HG03565 (cell line): ENCODE measurements around the gene FIGNL1.

Experiments
- ATAC-seq: cut with Tn5 transposase; IDR thresholded peaks from one replicate; pipeline ENCODE4 v1.9.1; 2021; ENCODE audit warnings: mild to moderate bottlenecking, moderate library complexity; ENCODE audit not compliant: unreplicated experiment

Gene FIGNL1, protein sequence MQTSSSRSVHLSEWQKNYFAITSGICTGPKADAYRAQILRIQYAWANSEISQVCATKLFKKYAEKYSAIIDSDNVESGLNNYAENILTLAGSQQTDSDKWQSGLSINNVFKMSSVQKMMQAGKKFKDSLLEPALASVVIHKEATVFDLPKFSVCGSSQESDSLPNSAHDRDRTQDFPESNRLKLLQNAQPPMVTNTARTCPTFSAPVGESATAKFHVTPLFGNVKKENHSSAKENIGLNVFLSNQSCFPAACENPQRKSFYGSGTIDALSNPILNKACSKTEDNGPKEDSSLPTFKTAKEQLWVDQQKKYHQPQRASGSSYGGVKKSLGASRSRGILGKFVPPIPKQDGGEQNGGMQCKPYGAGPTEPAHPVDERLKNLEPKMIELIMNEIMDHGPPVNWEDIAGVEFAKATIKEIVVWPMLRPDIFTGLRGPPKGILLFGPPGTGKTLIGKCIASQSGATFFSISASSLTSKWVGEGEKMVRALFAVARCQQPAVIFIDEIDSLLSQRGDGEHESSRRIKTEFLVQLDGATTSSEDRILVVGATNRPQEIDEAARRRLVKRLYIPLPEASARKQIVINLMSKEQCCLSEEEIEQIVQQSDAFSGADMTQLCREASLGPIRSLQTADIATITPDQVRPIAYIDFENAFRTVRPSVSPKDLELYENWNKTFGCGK

DNA sequence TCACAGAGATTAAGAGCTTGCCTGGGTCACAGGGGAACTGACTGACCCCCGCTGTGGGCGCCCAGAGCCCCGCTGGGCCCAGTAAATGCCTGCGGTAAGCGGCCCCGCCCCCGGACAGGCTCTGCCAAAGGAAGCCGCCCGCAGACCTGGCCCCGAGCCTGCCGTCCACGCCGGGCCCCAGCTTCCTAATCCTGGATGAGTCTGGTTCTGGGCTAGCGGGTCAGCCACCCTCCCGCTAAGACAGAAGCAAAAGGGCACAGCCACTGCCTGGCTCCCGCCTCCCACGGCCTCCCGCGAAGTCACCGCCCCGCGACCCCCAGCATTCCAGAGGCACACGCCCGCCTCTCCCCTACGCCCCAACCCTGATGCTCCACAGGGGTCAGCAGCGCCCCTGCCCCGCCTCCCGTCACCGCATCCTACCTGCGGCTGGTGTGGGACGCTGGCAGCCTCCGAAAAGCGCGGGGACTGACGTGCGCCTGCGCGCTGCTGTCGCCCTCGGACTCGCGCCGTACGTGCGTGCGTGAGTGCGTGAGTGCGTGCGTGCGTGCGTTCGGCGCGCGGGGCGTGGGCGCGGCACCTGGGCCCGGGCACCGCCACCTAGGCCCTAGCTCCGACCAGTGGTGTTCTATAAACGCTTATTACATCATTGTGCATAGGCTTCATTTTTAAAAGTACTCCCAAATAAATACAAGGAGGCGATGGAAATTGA is at the start of gene FIGNL1:
FIGNL1 (minus strand) TSS at position 470 of the 709 bp plus-strand sequence. CDS start 3,063 bp downstream, outside the sequence.
- peak; percentile 65 for ATAC-seq

DNA sequence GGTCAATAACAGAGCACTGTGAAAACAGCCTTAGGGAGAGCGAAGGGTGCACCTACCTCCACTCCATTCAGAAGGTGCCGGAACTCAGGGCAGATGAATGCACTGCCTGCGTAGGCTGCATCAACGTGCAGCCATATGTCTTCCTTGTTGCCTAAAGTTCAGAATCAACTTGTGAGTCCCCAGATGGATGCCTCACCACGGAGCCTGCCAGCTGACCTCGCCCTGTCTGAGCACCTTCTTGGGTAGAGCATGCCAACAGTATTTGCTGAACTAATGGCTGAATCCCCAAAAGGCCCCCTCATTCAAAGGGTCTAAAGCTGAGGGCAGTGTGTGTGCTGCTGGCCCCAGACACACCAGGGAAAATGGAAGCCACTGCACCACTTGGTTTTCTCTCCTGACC is 48.9 kb upstream of the FIGNL1 start:
- ATAC-seq = no peak

DNA sequence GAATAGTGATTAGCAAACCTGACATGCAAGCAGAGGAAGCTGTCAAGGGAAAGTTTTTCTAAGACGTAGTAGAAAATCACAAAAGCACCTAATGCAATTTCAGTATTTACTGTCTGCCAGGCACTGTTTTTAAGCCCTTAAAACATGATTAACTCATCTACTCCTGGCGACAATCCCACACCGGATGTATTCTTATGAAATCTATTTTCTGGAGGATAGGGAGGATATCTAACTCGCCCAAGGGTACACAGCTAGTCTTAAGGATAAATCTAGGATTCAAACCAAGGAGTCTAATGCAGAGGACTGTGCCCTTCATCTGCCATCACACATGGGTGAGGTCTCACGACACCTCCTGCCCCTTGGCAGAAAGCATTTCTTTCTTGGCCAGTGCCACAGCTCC is 47.8 kb upstream of the FIGNL1 start:
- ATAC-seq = no peak

DNA sequence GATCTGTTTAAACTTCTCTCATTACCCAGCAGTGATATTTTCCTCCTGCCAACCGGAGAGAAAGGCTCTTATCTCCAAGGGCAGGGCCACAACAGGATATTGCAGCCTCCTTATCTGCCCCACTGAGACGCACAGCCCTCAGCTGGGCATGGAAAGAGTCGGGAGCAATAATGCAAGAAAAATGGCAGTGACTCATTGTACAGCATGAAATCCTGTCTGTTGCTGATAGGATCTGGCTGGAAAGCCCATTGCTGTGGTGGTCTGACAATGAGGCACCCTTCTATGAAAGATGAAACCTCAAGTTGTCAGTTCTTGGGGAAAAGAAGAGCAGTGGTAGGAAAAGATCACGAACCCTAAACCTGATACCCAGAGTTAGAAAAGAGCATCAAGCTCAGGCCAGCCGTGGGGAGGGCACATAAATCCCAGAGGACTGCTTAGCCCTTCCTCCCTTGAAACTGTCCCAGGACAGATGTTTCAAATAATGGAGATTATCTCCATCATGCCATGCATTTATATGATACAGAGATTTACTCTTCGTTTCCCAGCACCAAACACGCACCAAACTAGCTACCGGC is 47.0 kb upstream of the FIGNL1 start:
- no peak for ATAC-seq

DNA sequence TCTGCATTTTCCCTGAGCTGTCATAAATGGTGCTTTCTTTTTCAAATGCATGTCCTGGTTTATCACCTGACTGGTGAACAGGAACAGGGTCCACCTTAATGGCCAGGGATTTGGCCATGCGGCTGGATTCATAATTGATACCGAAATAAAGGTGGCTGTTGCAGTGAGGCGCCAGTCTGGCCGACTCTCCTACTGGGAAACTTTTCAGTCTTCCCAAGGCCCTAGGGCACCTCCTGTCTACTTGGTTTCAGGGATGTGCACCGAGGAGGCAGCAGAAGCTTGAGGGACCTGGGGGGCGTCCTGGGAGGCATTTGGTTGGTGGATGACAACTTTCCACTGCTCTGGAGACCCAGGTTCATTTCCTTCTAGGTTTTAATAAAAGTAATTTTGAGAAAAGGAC is 46.4 kb upstream of the FIGNL1 start:
- ATAC-seq = no peak

DNA sequence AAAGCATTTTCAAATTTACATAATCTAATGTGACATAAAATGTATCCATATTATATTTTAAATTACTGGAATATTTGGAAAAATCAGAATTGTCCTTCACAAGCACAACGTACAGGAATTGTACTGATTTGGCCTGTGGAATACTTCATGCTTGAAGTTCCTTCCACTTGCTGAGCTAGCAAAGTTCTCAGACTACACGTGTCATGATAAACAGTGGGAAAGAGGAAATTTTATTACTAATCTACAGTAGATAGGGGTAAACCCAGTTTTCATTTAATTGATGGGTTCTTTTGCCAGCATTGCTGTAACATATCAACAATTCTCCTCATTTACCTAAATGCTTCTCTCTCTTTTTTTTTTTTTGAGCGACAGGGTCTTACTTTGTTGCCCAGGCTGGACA is 45.6 kb upstream of the FIGNL1 start:
- ATAC-seq = no peak

DNA sequence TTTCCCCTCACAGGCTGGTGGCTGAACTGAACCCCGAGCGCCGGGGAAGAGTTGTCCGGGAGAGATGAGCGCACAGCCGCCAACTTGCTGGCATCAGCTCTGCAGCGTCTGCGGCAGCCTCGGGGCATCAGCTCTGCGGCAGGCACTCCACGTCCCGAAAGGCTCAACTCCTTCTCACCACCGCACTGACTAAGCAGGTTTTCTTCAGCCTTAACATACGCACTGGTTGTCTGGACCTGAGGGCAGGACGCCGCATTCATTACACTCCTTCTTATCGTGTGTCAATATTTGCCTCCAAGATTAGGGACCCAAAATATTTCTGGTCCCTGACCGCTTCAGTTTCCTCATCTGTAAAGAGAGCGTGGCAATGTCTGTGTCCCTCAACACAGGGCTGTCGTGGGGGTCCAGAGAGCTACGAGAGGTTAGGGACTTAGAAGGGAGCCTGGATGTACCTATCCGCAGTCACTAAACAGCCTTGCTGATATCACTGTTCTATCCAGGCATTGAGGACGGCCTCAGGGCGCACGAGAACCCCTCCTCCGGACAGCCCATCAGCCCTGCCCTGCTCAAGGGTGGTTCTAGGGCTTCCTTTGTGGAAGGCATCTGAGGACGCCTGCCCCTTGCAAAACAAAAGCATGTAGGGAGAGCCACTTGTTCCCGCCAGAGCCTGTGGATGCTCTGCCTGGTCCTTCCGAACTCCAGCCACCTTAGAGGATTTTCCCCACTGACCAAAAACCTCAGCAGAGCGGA is 42.8 kb upstream of the FIGNL1 start:
- no peak for ATAC-seq

DNA sequence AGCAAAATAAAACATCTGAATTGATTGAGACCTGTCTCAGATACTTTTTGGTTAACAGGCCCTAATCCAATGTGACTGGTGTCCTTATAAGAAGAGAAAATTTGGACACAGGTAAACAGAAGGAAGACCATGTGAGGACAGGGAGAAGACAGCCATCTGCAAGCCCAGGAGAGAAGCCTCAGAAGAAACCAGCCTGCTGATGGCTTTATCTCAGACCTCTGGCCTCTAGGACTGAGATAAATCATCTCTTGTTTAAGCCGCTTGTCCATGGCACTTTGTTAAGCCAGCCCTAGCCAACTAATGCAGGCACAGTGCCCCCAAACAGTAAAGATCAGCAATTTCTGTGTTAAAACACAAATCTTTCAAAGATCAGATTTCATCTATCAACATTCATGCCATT is 41.8 kb upstream of the FIGNL1 start:
- no peak for ATAC-seq

DNA sequence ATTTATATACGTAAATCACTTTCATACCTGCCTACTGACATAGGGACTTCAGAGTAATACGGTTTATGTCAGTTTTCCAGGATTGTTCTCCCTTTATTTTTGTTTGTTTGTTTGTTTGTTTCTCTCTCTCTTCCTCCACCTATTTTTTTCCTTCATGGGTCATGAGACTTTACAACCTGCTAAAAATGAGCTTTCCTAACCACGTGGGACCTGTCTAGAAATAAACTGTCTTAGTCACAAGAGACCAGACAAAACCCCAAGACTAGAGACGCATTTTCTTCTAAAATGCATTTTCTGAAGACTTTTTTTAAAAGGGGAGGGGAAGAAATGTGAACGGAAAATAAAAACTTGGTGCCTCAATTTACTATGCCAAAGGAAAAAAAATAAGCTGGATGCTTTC is 41.1 kb upstream of the FIGNL1 start:
- no peak for ATAC-seq

DNA sequence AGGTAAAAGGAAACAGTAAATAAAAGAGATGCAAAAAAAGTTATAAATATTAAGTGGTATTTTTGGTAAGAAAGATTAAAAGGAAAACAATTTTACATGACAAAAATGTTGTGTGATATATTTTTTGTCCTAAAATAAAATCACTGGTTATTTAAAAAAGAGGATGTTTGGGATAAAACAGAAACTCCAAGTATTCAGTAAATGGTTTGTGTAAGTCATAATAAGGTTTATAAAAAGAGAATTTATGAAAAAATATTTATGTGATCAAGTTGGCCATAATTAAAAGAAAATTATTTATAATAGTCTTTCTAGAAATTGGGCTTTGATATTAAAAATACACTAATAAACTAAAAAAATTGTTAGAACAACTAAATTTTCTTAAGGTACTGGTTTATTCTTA is 38.2 kb upstream of the FIGNL1 start:
- ATAC-seq = no peak

DNA sequence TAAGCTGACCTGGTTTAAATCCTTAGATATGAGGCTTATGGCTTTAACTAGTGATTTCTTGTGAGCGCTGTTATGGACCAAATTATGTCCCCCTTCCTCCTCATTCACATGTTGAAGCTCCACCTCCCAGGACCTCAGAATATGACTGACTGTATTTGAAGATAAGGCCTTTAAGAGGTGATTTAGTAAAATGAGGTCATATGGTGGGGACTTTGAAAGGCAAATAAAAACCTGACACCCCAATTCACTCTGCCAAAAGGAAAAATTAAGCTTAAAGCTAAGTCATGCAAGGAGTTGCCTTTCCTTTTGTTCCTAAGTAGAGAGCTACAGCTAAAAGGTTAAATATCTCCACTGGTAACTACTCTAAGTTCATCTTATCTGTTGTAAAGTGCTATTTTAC is 36.4 kb upstream of the FIGNL1 start:
- no peak for ATAC-seq

DNA sequence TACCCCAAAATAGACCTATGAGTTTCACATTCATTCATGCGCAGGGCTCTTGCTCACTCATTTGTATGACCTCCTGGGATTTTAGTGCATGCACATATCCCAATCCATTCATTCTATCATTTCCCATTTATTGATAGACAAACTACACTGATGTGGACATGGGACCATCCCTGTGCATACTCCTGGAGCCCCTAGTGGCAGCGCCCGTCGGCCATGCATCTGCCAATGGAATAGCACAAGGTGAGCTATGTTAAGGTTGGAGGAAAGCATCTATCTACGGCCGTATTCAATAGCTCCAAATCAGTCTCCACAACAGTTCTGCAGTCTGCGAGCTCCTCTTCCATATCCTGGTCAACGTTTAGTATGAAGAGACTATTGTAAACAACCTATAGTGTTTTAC is 31.7 kb upstream of the FIGNL1 start:
- ATAC-seq = no peak

DNA sequence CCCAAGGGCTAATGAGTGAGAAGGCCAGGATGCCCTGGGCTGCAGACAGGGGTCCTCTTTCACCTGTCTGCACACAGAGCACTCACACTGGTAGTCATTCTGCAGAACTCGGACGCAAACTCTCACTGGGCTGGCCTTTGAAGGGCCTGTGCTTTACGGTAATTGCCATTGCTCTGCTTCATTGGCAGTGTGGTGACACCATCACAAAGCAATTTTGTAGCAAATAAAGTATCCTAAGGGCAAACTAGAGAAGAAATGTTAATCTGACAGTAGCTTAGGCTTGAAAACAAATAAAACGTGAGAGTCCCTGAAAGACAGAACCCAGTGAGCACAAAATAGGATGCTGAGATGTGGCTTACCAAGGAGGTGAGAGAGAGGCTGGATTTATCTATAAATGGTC is 30.6 kb upstream of the FIGNL1 start:
- no peak for ATAC-seq

DNA sequence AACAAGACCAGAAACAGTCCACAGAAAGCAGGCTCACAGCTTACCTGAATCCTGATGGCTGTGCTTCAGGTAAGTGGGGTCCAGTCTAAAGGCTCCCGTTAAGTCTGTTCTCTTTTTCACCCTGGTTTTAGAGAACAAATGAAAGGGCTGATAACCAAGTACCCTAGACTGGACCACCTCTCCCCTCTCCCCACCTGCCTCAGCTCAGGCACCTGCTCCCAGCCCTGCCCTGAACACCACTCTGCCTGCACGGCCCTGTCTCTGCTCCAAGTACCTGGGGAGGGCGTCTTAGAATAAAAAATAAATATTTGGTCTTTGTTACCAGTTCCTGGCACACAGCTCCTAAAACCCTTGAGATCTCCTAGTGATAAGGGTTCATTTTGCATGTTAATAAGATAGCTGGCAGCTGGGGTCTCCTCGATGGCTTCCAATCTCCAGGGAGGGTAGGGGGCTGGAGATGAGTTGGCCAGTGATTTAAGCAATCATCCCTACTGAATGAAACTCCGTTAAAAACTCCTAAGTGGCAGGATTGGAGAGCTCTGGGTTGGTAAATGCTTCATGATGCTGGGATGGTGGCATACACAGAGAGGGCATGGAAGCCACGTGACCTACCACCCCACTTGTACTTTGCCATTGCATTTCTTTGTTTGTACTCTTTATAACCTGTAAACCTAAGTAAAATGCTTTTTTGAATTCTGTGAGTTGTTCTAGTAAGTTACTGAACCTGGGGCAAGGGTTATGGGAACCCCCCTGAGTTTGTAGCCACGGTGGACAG is 29.8 kb upstream of the FIGNL1 start:
- ATAC-seq = no peak

DNA sequence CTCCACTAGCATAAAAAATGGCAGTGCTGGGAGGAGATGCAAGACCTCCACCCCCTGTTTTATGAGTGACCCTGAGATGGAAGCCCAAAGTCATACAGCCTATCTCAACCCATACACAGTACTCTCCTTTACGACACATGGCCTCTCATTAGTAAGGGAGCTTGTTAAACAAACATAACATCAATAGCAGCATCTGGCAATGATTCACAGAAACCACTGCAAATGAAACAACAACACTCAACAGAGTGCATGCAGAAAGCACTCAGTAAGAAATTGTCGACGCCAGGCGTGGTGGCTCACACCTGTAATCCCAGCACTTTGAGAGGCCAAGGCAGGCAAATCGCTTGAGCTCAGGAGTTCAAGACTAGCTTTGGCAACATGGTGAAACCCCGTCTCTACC is 27.5 kb upstream of the FIGNL1 start:
- no peak for ATAC-seq

DNA sequence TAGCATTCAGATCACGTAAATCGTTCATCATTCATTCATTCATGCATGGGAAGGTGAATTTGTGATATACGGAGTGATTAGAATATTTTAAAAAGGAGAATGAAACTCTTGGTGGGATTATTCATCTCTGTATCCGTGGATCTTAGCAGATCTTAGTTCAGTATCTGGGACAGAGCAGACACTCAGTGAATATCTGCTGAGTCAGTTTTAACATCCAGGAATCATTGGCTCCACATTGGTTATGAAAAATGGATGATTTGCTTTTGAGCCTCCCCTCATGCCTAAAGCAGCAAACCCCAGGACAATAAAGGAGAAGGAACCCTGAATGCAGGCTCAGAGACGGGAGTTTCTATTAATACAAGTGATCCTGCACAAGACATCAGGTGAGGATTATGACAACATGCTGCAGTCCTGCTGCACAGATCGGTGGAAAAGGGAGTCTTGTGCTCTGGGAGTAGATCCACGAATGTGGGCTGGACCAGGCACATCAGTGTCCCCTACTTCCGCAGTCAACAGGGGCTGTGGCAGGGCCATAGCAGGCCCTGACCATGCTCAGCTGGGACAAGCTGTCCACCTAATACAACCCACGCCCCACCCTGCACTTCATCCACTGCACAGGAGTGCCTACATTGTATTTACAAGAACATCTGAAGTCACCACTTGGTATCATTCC is 26.9 kb upstream of the FIGNL1 start:
- ATAC-seq = no peak

DNA sequence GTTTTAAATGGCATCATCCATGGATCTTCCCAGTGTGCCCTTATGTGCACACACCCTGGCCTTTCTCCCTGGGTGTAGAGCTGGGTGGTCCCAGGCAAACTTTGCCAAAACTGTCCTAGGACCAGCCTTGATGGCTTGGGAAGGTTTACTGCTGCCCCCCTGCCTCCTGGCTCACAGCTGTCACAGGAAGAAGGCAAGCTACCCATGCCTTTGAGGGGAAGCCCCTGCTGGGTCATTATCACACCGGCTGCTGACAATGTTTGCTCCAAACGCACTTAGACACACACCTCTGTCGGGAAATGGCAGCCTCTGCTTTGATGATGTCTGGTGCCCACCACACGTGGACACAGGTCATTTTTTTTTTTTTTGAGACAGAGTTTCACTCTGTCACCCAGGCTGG is 25.2 kb upstream of the FIGNL1 start:
- no peak for ATAC-seq

DNA sequence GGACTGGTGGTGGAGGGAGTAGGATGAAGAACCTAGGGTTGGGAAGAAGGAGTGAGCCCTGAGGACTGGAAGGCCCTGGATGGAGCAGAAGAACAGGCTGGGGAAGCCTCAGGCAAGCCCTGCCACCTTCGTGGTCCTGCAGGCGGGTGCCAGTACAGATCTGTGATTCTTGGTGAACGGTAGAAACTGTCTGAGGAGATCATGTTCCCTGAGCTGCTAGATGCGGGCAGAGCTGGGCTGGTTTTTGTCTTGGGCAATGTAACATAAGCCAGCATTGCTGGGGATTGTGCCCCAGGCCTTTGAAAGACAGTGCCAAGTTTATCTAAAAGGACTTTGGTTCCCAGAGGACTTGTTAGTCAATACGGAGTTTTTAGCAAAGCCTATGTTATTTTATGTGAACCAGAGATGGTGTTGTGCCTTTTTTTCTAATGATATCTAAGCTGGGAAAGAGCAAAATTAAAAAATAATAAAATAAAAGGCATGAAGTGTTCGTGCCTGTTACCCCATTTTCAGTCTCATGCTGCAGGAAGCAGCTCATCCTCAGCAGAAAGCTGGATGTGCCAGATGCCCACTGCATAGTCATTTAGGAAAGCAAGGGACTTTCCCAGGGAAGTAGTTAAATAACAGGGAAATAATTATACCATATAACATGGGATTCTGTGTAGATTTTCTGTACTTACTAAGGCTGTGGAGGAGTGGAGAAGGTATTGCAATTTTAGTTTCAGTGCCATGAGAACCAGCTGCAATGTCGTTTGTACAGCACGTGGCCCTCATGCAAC is 24.4 kb upstream of the FIGNL1 start:
- ATAC-seq = no peak

DNA sequence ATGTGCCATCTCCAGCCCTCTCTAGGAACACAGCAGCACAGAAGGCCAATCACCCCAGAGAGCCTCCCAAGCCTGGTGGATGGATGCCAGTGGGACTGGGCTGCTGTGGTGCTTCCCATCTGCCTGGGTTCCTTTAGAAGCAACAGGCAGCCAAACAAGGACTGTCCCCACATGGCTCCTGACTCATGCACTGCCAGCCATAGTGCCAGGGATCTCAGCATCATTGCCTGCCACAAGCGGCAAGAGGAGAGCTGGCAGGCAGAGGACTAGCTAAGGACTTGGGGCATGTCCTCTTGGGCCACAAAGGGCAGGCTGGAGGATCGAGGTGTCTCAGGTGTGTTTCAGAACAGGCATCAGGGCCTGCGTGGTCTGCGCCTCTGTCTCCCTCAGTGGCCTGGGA is 23.4 kb upstream of the FIGNL1 start:
- no peak for ATAC-seq
